Muscle of arm (tissue), 12 donors: Measurements from ENCODE around the gene IL18BP. TPM values are rescaled to one million over a fixed set of nuclear protein-coding genes. Genes with fewer than 3 reads are reported as not detected.

Source experiments
- DNase-seq: peaks from one replicate; pipeline ENCODE4 v3.0.0-alpha.2; 2013
- polyA plus RNA-seq, 12 donors: library from polyadenylated mRNA; unstranded; fragments of 120-200 nt; gene quantifications; one replicate each; pipeline ENCODE4 v1.2.1, GENCODE V29; 2013; ENCODE audit not compliant: insufficient read length in 12 of 12

The IL18BP gene
- polyA plus RNA-seq, 12 donors, result 4.5 to 16.0 (median 7.2) TPM; not detected in 1

DNA sequence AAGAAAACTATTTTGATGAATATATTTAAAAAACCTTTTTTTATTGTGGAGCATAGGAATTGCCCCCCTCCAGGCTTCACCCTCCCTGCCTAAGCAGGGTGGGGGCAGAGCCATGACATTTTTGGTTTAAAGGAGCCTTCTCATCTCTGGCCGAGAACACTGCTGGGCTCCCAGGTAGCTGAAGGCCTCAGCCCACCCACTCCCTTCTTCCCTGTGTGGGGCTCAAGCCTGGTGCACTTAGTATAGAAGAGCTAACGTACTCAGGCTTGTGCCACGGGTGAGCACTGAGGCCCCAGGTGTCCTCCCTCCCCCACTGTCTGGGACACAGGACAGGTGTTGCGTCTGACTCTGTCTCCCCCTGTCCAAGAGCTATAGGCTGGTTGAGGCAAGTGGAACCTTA is 2.2 kb upstream of the IL18BP start:
- no peak for DNase-seq

DNA sequence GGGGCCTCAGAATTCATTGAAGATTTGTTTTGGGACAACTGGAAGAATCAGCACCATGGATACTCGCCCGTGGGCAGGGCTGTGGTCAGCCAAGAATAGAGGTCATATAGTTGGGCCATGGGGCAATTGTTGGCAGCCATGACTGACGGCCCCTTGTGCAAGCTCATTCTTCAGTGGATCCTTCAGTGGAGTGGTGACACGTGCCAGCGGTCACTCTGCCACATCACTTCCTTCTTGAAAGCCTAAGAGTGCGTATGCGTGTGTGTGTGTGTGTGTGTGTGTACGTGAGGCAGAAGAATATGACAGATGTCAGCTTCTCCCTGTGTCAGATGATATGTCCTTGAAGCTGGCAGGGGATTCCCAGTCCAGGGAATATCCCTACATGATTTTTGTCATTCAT is 1.8 kb upstream of the IL18BP start:
- DNase-seq, result no peak

DNA sequence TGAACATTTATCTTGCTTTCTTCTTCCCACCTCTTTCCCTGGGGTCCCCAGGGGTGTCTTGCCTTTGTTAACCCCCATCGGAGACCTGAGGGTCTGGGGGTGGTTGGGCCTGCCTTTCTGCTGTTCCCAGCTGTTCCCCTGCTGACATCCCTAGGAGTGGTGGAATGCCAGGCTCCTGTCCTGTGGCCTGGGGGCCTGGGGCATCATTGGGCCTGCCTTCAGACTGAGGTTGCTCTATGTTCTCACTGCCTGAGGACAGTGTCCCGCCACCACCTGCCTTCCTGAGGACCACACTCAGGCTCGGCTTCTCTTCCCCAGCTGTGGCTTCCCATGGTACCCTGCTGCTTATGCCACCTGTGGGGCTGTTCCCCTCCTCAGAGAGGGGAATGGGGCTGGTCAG is 1.1 kb upstream of the IL18BP start:
- DNase-seq, result no peak

DNA sequence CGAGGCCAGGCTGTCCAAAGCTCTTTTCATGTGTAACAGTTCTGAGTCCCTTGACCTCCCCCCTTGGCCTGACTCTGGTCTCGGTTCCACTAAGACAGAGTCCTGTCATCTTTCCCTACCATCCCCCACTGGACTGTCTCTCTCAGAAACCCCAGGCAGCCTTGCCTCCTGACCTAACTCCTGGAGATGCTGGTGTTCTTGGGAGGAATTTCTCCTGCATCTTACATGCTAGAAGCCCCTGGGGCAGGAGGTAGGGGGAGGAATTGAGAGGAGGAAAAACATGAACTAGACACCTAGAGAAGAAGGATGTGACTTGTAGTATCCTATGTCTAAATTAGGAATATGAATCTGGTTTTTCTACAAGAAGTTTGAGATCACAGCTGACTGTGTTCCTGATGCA is 648 bp upstream of the IL18BP start:
- no peak for DNase-seq

DNA sequence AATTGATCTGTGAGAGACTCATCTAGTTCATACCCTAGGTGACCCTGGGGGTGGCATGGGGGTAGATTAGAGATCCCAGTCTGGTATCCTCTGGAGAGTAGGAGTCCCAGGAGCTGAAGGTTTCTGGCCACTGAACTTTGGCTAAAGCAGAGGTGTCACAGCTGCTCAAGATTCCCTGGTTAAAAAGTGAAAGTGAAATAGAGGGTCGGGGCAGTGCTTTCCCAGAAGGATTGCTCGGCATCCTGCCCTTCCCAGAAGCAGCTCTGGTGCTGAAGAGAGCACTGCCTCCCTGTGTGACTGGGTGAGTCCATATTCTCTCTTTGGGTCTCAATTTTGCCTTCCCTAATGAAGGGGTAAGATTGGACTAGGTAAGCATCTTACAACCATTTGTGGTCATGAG is 653 bp downstream of the IL18BP start:
- no peak for DNase-seq

DNA sequence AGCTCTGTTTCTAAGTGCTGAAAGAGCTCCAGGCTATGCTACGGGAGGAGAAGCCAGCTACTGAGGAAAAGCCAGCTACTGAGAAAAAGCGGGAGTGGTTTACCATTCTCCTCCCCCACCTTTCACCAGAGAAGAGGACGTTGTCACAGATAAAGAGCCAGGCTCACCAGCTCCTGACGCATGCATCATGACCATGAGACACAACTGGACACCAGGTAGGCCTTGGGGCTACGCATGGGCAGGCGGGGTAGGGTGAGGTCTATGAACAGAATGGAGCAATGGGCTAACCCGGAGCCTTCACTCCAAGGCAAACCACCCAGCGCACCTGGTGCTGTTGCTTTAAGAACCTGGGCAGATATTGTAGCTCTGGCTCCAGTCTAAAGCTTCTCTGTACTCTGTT is 1.1 kb downstream of the IL18BP start:
- no peak for DNase-seq

DNA sequence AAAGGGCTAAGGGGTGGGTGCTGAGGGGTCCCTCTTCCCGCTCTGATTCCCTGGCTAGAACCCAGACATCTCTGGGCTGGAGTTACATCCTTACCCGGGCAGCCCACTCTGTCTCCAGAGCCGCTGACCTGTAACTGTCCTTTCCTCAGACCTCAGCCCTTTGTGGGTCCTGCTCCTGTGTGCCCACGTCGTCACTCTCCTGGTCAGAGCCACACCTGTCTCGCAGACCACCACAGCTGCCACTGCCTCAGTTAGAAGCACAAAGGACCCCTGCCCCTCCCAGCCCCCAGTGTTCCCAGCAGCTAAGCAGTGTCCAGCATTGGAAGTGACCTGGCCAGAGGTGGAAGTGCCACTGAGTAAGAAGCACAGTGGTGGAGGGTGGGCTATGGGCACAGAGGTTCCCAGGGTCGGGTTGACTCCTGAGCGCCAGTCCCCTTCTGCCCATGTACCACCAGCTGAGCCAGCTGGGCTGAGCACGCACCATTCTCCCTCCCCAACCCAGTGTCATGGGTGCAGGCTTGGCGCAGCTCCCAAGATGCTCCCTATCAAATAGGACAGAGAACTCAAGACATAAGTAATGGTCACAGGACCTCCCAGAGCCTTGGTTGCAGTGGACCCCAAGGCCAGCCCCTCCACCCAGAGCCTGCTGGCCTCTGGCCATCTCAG is 1.6 kb downstream of the IL18BP start:
- no peak for DNase-seq

DNA sequence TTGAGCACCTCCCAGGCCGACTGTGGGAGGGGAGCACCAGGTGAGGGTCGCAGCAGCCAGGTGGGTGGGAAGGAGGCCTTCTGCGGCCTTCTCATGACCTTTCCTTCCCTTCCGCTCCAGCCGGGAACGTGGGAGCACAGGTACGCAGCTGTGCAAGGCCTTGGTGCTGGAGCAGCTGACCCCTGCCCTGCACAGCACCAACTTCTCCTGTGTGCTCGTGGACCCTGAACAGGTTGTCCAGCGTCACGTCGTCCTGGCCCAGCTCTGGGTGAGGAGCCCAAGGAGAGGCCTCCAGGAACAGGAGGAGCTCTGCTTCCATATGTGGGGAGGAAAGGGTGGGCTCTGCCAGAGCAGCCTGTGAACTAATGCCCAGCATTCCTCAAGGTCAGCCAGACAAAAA is 2.6 kb downstream of the IL18BP start:
- DNase-seq, result no peak

DNA sequence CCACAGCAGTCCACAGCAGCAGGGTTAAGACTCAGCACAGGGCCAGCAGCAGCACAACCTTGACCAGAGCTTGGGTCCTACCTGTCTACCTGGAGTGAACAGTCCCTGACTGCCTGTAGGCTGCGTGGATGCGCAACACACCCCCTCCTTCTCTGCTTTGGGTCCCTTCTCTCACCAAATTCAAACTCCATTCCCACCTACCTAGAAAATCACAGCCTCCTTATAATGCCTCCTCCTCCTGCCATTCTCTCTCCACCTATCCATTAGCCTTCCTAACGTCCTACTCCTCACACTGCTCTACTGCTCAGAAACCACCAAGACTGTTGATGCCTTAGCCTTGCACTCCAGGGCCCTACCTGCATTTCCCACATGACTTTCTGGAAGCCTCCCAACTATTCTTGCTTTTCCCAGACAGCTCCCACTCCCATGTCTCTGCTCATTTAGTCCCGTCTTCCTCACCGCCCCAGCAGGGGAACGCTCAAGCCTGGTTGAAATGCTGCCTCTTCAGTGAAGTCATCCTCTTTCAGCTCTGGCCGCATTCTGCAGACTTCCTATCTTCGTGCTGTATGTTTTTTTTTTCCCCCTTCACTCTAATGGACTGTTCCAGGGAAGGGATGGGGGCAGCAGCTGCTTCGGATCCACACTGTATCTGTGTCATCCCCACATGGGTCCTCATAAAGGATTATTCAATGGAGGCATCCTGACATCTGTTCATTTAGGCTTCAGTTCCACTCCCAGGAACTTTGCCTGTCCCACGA is 3.3 kb downstream of the IL18BP start:
- peak; percentile 41 for DNase-seq

DNA sequence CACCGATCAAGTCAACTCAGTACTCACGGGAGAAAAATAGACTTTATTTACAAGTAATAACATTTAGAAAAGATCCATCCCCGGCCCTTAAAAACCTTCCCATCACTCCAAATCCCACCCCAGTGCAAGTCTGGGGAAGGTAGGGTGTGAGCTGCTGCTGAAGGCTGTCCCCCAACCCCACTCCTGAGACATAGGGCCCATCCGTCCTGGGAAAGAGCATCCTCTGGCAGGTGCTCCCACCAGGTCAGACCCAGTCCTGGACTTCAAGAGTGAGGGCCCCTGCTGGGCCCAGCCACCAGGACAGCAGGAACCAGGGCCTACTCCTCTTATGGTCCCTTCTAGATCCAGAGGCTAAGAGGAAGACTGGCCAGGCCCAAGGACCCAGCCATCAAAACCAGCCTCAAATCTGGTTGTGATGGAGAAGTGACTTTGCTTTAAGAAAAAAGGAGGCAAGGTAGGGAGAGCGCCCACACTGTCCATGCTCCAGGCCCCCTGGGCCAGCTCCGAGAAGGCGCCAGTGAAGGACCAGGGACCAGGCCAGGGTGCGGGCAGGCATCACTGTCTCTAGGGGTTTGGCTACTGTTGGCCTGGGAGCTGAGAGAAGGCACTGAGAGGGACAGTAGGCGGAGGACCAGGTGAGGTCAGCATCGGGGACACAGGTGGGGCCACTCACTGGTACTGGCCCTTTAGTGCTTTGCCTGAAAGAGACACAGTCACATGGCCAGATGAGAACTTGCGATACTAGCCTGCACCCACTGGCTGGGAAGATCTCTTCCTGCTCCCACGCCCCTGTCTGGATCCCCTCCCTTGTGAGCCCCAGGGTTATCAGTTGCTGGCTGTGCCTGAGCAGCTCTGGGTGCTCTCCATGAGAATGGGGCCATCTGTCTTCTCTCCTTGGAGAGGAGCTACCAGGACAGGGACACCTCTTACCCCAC is 4.4 kb downstream of the IL18BP start:
- no peak for DNase-seq

DNA sequence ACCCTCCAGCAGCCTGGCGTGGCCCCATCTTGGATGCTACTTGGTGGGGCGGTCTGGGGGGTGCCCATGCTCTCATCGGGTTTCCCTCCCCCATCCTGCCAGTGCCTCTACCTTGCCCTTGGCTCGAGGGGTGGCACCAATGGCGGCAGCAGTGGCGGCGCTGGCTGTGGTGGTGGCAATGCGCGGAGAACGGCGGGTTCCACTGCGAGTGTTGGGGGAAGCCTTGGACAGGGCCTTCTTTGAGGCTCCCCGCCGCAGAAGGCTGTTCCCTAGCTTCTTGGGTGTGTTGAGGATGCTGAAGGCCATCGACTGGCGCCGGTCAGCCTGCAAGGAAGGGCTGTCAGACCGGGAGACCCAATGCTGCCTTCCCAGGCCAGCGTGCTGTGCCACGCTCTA is 5.1 kb downstream of the IL18BP start:
- DNase-seq, result no peak

DNA sequence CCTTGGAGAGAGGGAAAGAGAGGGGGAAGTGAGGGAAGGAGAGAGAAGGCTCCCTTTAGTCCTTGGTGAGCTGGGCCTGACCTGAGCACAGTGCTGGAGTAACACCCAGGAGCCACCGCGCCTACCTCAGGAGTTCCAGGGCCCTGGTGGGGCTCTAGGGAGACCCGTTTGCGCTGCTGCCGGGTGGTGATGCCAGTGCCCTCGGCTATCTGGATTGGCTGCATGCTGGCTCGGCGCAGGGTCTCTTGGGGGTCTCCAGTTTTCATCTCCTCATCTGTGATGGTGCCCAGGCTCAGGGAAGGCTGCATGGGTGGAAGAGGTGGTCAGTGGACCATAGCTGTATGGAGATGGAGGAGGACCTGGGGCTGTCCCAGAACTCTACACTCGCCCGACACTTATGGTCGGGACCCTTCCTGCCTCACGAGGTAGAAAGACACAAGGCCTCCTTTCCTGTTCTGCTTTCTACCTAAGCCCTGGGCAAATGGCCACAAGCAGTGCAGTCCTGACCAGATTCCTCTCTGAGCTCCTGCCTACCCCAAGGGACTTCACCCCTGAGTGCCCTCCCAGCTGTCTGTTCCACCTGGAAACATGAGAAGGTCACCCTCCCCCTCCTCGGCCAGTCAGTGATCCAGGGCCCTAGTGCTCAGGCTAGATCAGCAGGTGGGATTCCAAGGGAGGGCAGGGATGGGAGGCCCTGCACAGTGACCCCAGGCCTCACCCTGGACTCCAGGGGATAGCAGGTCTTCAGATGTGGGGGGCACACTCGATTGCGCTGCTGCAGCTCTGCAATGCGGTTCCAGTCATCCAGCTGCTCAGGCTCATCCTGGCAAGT is 6.0 kb downstream of the IL18BP start:
- no peak for DNase-seq

DNA sequence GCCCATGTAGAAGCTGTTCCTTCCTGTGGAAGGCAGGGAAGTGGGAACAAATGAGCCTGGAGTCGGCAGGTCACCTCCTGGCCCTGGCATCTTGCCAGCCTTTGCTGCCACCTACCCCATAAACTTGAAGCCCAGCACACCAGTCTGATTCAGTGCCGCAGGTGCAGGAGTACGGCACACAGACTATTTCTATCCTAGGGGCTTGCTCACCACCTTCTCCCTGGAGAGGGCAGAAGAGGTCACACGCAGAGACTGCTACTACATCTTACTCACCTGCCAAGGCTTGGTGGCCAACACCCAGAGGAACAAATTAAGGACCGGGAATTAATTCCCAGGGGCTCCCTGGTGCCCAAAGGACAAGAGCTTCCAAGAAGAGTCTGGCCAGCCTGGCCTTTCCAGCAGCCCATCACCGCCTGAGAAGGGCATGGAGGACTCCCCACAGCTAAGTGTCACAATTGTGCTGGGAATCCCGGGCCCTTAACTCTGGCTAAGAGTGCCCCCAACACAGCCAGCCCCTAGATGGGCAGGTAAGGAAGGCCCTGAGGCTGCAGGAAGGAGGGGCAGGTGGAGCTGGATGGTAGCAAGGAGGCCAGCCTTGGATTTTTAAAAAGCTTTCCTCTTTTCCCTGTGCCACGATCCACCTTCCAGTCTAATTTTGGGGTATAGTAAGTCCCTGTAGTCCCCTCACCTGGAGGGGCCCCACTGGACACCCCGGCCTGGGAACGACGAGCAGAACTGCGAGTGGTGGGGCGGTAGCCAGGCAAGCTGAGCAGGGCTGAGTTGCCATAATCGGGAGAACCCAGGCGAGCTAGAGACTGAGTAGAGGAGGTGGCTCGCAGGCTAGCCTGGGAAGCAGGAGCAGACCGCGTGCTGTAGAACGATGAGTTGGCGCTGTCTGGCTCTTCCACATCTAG is 6.9 kb downstream of the IL18BP start:
- no peak for DNase-seq

DNA sequence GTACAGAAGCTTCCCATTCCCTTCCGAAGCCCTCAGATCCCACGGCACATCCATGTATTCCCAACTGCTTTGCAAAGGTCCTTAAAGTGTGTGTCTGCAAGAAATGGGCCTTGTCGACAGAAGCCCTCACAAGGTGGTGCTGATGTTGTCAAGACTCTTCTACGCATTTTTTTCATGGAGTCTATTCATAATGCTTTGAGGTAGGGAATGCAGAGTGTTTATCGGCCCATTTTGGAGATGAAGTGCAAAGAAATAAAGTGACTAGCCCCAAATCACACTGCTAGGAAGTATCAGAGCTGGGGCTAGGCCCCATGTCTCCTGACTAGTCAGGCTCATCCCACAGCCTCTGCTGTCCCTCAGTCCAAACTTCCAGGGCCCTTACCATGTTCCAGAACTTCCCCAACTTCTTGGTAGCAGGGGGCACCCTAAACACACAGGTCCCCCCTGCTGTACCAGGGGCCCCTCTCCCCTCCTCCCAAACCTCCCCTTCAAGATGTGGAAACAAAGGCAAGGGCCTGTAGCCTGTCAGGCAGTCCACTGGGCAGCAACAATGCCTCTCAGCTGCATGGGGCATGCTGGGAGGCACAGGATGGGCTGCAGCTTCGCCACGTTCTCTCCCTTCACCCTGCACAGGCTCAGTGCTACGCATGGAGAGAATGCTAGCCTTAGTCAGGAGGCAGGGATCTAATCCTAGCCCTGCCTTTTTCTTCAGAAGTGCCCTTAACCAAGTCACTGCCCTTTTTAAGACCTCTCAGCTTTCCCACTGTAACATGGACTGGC is 7.8 kb downstream of the IL18BP start:
- DNase-seq, result no peak

DNA sequence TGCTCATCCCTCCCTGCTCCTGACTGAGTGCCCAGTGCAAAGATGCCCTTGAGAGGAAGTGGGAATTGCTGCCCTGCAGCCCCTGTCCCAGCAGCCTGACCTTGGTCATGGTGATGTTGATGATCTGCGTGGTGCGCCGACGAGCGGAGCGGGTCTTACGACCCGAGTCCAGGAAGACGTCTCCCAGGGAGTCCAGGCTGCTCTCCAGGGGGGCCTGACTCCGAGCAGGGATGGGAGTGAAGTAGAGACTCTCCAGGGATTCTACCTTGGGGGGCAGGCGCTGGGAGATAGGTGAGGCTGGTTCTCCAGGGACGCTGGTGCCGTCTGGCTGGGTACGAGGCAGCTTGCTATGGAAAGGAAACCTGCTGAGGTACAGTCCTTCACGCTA is 8.4 kb downstream of the IL18BP start:
- no peak for DNase-seq

DNA sequence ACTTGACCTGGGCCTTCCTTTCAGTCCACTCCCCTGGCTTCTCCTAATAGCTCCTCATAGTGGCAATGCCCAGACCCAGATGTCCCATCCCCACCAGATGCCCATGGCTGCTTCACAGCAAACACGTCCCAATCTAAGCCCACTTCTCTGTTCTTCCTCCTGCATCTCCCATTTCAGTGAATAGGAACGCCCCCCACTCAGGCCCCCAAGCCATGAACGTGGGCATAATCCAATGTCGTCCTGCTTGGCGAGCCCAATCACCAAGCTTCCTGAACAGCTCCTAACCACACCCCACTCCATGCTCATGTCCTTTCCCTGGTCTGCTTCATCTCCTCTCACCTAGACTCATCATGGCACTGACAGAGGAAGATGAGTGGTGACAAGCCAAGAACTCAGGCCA is 8.9 kb downstream of the IL18BP start:
- DNase-seq, result no peak

DNA sequence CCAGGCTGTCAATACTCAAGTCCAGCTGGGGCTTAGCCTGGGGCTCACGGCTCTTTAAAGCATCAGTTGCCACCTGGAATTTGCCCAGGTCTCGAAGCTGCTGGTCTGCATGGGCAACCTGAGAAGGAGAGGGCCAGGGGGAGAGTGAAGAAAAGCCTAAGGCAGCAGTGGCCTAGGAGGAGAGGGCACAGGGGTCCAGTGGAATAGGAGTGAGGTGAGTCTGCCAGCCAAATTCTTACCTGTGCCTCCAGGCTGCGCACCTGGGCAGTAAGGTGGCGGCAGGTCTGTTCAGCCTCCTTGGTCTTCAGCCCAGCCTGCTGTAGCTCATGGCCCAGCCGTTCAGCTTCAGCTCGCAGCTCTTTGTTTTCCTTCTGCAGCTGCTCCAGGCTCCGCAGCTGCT is 10.0 kb downstream of the IL18BP start:
- no peak for DNase-seq

DNA sequence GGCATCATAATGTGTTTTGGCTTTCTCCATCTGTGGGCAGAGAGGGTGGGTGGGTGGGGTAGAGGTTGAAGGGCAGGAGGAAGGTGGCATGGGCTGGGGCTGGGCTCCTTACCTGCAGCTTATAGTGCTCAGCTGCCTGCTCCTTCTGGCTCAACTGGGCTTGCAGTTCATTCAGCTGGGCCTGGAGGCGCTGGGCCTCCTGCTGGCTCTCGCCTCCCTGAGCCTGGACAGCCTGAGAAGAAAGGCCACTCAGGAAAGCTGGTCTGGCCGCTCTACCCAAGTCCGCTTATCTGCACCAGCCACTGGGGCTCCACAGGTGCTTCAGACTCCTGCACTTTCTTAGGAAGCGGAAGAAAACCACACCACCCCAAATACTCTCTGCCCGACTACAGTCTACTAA is 10.4 kb downstream of the IL18BP start:
- DNase-seq, result no peak

DNA sequence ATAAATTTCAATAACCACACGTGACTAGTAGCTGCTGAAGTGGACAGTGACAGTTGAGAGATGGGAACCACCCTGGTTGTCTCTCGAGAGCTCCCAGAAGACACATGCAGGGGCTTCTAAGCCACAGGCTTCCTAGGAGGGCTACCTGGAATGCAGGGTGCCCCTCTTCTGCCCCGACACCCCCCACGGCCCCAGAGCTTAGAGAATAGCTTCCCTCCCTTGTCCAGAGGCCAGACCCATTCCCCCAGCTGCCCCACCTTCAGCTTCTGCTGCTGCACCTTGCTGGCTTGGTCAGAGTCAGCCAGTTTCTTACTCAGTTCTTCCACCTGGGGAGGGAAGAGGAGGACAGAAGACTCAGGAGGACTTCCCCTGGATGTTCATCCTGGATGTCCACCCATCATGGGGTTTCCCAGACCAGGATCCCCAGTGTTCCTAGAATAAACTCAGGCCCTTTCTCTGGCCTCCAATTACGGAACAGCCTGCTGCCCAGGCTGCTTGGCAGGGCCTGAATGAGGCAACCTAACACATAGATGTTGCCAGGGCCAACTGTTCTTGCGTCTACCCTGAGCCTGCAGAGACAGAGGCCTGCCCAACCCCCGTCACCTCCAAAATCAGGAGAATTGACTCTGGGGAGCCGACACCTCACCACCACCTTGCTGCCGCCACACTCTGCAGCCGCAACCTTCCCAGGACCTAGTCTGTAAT is 12.0 kb downstream of the IL18BP start:
- DNase-seq, result no peak
